Esophagus squamous epithelium (tissue), 5 donors: Measurements from ENCODE around the gene NBPF9. TPM values are rescaled to one million over a fixed set of nuclear protein-coding genes. Genes with fewer than 3 reads are reported as not detected.
A peak's percentile ranks its signal among the peaks of the same experiment; 100 is the strongest.
"Not testable (repeated sequence)": the region's sequence is repeated elsewhere in the genome, so short reads cannot be mapped to it uniquely, and the experiment has no call there.

ENCODE experiments used
- DNase-seq: peaks from one replicate; lab custom pipeline; 2025; lab: John Stamatoyannopoulos, UW
- H3K27ac ChIP-seq, 4 donors: fragments of 200-600 bp; sonication (generic); one replicate each; pipeline ENCODE4 v1.5.1; 2016 to 2019; ENCODE audit warnings: mild to moderate bottlenecking in 1 of 4
- H3K27me3 ChIP-seq, 4 donors: fragments of 200-600 bp; sonication (generic); 1 replicate in 3 of 4; 2 replicates in 1 of 4; pipeline versions ENCODE4 v1.5.1 to v1.6.0; 2017 to 2021; ENCODE audit warnings: antibody characterized with exemption in 1 of 4
- H3K36me3 ChIP-seq, 3 donors: fragments of 200-600 bp; sonication (generic); one replicate each; pipeline ENCODE4 v1.5.1; 2016 to 2019
- H3K4me1 ChIP-seq, 3 donors: fragments of 200-600 bp; sonication (generic); one replicate each; pipeline ENCODE4 v1.5.1; 2017 to 2019
- H3K4me3 ChIP-seq, 4 donors: fragments of 200-600 bp; sonication (generic); 1 replicate in 3 of 4; 2 replicates in 1 of 4; pipeline ENCODE4 v1.5.1; 2016 to 2019; ENCODE audit warnings: mild to moderate bottlenecking in 2 of 4, moderate library complexity in 1 of 4
- H3K9me3 ChIP-seq, 3 donors: fragments of 200-600 bp; sonication (generic); one replicate each; pipeline ENCODE4 v1.5.1; 2016 to 2019
- CTCF ChIP-seq, 6 experiments: fragments of 450-650 bp in 4 of 6; fragments of 200-600 bp in 2 of 6; sonication (generic) in 2 of 6; IDR thresholded peaks; one replicate each; pipeline ENCODE4 v1.5.1; 2016 to 2019; ENCODE audit warnings: antibody characterized with exemption in 6 of 6, mild to moderate bottlenecking in 4 of 6, moderate library complexity in 4 of 6
- POLR2A ChIP-seq, 4 donors: fragments of 450-650 bp; IDR thresholded peaks; one replicate each; pipeline ENCODE4 v1.6.1; 2017; ENCODE audit warnings: antibody characterized with exemption in 4 of 4, mild to moderate bottlenecking in 4 of 4, moderate library complexity in 3 of 4
- WGBS, 2 donors: methylation state at CpG; one replicate each; pipeline ENCODE4 v1.1.5; 2018; 5-methylcytosine and 5-hydroxymethylcytosine counted together
- intact Hi-C: fragments of 100-400 bp; cut with DNase I; formaldehyde crosslinking; loops from one replicate; pipeline ENCODE4 v1.15.0; 2022
- total RNA-seq, 4 donors: library from RNA; depleted of rRNA; stranded (reverse); fragments of >200 nt; gene quantifications; one replicate each; pipeline ENCODE4 v1.1.0, GENCODE V29; 2016
- donor health status: DM: yes; HTN: yes; CAD: no.

The NBPF9 gene, protein sequence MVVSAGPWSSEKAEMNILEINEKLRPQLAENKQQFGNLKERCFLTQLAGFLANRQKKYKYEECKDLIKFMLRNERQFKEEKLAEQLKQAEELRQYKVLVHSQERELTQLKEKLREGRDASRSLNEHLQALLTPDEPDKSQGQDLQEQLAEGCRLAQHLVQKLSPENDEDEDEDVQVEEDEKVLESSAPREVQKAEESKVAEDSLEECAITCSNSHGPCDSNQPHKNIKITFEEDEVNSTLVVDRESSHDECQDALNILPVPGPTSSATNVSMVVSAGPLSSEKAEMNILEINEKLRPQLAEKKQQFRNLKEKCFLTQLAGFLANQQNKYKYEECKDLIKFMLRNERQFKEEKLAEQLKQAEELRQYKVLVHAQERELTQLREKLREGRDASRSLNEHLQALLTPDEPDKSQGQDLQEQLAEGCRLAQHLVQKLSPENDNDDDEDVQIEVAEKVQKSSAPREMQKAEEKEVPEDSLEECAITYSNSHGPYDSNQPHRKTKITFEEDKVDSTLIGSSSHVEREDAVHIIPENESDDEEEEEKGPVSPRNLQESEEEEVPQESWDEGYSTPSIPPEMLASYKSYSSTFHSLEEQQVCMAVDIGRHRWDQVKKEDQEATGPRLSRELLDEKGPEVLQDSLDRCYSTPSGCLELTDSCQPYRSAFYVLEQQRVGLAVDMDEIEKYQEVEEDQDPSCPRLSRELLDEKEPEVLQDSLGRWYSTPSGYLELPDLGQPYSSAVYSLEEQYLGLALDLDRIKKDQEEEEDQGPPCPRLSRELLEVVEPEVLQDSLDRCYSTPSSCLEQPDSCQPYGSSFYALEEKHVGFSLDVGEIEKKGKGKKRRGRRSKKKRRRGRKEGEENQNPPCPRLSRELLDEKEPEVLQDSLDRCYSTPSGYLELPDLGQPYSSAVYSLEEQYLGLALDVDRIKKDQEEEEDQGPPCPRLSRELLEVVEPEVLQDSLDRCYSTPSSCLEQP (N-terminal part only)
- total RNA-seq, result 10 to 100 TPM in 1 of 4 donors, 1 to 10 TPM in 3; 4.1 to 11.8 (median 5.9) TPM

DNA sequence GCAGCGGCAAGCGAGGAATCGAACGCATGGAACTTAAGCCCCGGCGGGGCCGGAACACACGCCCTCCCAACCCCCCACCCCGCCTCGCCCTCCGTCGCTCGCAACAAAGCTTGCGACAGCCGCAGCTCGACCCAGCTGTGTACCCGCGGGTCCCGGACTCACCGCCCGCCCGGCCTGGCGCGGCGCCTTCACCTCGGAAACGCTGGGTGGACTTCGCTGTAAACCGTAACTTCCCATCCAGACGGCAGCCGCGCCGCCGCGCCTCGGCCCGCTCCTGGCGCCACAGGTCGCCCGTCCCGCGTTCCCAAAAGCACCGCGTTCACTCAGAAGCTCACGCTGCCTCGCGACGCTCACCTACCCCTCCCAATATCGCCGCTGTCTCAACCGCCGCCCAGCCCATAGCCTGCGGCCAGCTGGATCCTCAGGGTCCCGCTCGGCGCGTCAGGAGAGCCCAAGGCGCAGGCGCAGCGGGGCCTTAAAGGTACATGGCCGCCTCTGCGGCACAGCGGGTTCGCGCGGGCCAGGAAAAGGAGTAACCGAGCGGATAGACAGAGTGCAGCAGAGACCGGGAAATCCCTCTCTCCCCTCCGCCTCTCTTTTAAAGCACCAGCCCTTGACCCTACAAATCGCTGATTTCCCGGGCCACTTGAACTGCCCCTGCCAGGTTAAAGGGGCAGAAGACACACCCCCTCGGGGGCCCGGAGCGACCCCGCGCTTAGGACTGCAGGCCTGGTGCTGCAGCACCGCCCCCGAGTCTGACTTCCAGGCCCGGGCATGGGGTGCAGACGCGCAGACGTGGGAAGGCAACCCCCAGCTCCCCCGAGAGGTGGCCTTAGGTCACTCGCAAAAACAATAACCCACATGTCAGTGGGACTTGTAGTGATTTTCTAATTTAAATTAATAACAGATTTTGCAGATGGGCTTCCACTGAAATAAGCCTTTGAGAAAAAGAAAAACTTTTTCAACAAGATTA, at the start of gene NBPF9:
Gene NBPF9, minus strand, starts transcription at position 443 of the 973 bp plus-strand sequence. CDS start 21,412 bp downstream, outside the sequence.
- not testable (repeated sequence) for H3K9me3 ChIP-seq

DNA sequence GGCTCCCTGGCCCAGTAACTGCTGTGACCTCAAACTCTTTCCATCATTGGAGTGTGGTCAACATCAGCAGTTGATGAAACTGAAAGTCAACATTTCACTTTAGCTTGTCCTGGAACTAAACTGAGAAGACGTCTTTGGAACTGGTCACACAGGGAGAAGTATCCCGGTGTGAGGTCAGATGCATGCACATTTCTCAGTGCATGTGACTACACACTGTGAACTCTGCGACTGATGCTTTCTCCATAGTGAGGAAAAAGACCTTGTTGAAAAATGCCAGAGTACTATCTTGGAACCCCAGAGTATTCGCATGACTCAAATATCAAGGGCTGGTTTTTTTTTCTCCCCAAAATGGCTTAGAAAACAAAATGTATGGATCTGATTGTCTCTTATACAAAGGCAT, 46.6 kb upstream of the NBPF9 start:
- DNase-seq, H3K4me1 ChIP-seq, H3K9me3 ChIP-seq, H3K27ac ChIP-seq, intact Hi-C loops, H3K27me3 ChIP-seq, H3K36me3 ChIP-seq, H3K4me3 ChIP-seq: not testable (repeated sequence)
- WGBS, 2 donors, result 73 to 74% methylated on average over 2 to 4 of the region's 4 CpGs

More for the DNA sequence above, at the start of gene NBPF9:
- H3K4me3 ChIP-seq, result peak within 1 kb of the TSS; percentile 35 to 63 (median 56)
- no CpG with 5 or more reads among the region's 85 CpGs for WGBS, 2 donors
- H3K4me1 ChIP-seq, H3K27me3 ChIP-seq, intact Hi-C loops, H3K36me3 ChIP-seq, DNase-seq: not testable (repeated sequence)
- H3K27ac ChIP-seq, result peak within 1 kb of the TSS; percentile 56 to 83 (median 76)
- TF ChIP-seq POLR2A (IDR thresholded peaks at IDR 0.05) (peak in 1 of 4 donors; percentile 64), CTCF (IDR thresholded peaks at IDR 0.05) (peak in 1 of 6 experiments; percentile 27)

GRCh38 chr1:149137585-149137984, 34.2 kb upstream of the NBPF9 start:
- H3K9me3 ChIP-seq, H3K4me3 ChIP-seq, intact Hi-C loops, H3K4me1 ChIP-seq, H3K27me3 ChIP-seq, DNase-seq, H3K27ac ChIP-seq, H3K36me3 ChIP-seq: not testable (repeated sequence)
- WGBS, 2 donors, result 70 to 76% methylated on average over 2 of the region's 2 CpGs

DNA sequence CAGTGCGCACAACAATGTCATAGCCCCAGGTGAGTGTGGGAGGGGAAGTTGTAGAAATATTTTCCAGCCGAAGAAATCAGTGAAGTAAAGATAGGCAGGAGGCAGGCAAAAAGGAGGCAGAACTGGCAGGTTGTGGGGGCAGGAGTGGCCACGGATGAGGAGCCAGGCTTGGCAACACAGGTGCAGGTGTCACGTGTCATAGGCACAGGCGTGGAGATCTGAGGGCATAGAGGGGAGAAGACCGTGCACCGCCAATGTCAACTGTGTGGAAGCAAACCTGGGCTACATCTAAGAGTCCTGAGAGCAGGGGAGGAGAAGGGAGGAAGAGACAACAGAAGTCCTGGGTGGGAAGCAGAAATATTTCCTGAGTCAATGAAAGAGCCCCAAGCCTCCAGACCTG, 27.6 kb upstream of the NBPF9 start:
- H3K27me3 ChIP-seq, H3K4me3 ChIP-seq, H3K9me3 ChIP-seq, H3K27ac ChIP-seq, DNase-seq, H3K4me1 ChIP-seq, intact Hi-C loops, H3K36me3 ChIP-seq: not testable (repeated sequence)
- 62% methylated on average over 6 of the region's 7 CpGs; no CpG with 5 or more reads in 1 of the 2 donors for WGBS, 2 donors

- H3K4me3 ChIP-seq, DNase-seq, H3K27ac ChIP-seq, H3K27me3 ChIP-seq, H3K36me3 ChIP-seq, H3K4me1 ChIP-seq, H3K9me3 ChIP-seq, intact Hi-C loops: not testable (repeated sequence)
- WGBS, 2 donors, result no CpG with 5 or more reads among the region's 17 CpGs
These were observed 25.9 kb upstream of the NBPF9 start for GRCh38 chr1:149129245-149129644.

DNA sequence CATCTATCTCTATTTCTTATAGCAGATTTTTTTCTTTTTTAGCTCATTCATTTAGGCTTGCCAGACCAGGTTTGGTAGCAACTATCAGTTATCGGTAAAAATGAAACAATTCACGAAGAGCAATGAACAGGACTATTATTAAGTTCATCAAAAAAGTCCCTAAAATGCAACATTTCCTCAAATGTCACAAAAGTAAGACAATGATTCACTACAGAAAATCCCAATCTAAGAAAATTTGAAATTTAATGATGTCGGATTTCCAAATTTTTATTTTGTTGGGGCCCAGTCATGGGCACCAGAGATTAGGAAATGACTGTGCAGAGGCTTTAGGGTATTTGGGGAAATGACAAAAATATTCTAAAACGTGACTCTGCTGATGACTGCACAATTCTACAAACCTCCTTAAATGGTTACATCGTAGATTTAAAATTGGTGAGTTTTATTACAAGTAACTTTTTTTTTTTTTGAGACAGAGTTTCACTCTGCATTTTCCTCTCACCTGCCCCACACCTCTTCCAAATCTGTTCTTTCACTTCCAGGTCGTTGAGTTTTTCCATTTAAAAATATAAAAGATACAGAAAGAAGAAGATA, 23.3 kb upstream of the NBPF9 start:
- H3K4me3 ChIP-seq, H3K27ac ChIP-seq, H3K9me3 ChIP-seq, H3K4me1 ChIP-seq, DNase-seq, H3K27me3 ChIP-seq, H3K36me3 ChIP-seq, intact Hi-C loops: not testable (repeated sequence)
- 76 to 80% methylated on average over 5 to 6 of the region's 6 CpGs for WGBS, 2 donors

- H3K4me1 ChIP-seq, H3K27me3 ChIP-seq, H3K27ac ChIP-seq, intact Hi-C loops, H3K36me3 ChIP-seq, H3K9me3 ChIP-seq, DNase-seq: not testable (repeated sequence)
- H3K4me3 ChIP-seq, result peak overlapping the region in 1 of 4 donors; percentile 18
- 14% methylated on average over 5 of the region's 15 CpGs; no CpG with 5 or more reads in 1 of the 2 donors for WGBS, 2 donors
These were observed 20.9 kb upstream of the NBPF9 start for GRCh38 chr1:149123948-149124926.

DNA sequence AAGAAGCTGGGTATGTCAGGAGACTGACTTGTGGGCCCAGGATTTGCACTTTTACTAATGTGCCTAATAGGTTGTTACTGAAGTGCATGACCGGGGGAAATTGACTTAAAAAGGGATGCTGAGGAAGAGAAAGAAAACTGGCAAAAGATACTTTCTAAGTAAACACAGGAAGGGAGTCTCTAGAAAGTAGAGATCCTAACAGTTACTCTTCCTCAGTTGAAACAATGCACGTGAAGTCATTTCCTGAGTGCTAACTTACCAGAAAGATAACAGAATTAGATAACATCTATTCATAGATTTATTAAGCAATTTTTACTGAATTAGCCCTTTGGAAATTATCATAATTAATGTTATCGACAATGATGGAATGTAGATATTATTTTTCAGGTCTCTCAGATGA, 9.5 kb upstream of the NBPF9 start:
- H3K9me3 ChIP-seq, intact Hi-C loops, H3K4me3 ChIP-seq, DNase-seq, H3K36me3 ChIP-seq, H3K27me3 ChIP-seq, H3K4me1 ChIP-seq, H3K27ac ChIP-seq: not testable (repeated sequence)
- 75 to 88% methylated on average over 1 of the region's 3 CpGs for WGBS, 2 donors

DNA sequence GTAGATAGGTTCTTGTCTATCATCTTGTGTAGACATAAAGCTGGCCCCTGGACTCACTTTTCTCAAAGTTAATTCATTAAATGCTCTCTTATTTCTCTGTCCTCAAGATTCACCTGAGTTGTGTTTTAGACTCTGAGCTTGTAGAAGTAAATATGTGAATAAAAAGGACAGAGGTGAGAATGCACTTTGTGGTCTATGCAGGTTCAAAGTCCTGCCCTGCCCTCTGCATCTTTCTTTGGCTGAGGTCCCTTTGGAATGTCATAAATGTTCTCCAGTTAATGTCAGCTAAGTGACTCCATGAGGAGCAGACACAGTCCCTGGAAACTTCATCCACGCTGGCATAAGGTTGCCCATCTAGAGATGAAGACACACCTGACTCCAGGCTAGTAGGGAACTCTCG, 7.0 kb upstream of the NBPF9 start:
- H3K4me3 ChIP-seq, H3K4me1 ChIP-seq, H3K27me3 ChIP-seq, H3K36me3 ChIP-seq, DNase-seq, H3K27ac ChIP-seq, intact Hi-C loops, H3K9me3 ChIP-seq: not testable (repeated sequence)
- no CpG with 5 or more reads among the region's 2 CpGs for WGBS, 2 donors
